GM21529 (cell line): ENCODE measurements around the gene FBXO45.
A peak's percentile ranks its signal among the peaks of the same experiment; 100 is the strongest.
"Not testable (repeated sequence)": the region's sequence is repeated elsewhere in the genome, so short reads cannot be mapped to it uniquely, and the experiment has no call there.

Experiments
- ATAC-seq: cut with Tn5 transposase; IDR thresholded peaks from one replicate; pipeline ENCODE4 v1.9.1; 2021; ENCODE audit not compliant: unreplicated experiment

The FBXO45 gene

GRCh38 chr3:196568246-196569002 is at the start of gene FBXO45, which contains the start of gene WDR53:
Gene FBXO45 (plus strand): TSS chr3:196568660. CDS start chr3:196568985, 325 bp downstream.
Gene WDR53 (minus strand): TSS chr3:196568554. CDS start chr3:196561475, 7,079 bp downstream.
- ATAC-seq: peak; percentile 96

DNA sequence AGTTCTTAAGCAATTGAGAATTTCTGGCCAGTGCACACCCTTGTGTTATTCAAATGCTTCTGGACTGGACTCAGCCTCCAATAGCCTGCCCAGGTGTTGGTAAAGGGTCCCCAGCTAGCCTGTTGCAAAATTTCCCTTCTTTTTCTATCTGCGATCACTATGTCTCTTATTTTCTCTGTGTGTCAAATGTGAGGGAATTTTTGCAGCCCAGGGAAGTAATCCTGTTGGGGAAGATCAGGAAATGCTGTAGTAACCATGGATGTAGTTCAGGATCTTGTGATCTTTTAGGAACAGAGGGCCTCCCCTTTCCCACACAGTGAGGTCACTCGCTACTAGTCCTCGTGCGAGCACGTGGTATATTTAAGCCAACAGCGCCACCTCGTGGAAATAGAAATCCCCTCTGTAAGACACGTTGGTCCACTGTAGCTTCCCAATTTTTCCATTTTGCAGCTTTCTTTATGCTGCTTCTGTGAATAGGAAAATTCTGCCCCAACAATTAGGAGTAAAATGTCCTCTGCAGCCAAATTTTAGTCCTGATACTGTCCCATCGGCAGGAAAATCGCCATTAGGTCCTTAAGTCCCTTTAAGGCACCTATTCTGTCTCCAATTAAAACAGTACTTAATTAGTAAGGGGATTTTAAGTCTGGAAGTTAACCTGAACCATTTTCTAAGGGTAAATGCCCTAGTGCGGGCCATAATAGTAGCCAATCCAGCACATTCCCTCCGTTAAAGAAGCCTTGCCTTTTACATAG is 49.3 kb upstream of the FBXO45 start:
- ATAC-seq: no peak

- ATAC-seq: no peak
These were observed 48.8 kb upstream of the FBXO45 start for GRCh38 chr3:196519718-196520082.

- not testable (repeated sequence) for ATAC-seq
These were observed 47.2 kb upstream of the FBXO45 start for GRCh38 chr3:196521291-196521690.

- ATAC-seq: no peak
These were observed 44.6 kb upstream of the FBXO45 start for GRCh38 chr3:196523841-196524240.

GRCh38 chr3:196524527-196524926 is 43.9 kb upstream of the FBXO45 start:
- ATAC-seq: no peak

DNA sequence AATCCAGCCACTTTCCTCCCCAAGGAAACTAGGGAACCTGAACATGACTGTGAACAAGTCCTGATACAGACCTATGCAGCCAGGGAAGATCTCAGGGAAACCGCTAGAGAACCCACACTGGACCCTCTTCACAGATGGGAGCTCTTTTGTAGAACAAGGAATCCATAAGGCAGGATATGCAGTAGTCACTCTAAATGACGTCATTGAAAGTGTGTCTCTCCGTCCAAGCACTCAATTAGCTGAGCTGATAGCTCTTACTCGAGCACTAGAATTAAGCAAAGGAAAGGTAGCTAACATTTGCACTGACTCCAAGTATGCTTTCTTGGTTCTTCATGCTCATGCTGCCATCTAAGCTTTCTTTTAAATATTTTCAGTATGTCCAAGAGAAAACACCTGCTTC is 43.3 kb upstream of the FBXO45 start:
- no peak for ATAC-seq

DNA sequence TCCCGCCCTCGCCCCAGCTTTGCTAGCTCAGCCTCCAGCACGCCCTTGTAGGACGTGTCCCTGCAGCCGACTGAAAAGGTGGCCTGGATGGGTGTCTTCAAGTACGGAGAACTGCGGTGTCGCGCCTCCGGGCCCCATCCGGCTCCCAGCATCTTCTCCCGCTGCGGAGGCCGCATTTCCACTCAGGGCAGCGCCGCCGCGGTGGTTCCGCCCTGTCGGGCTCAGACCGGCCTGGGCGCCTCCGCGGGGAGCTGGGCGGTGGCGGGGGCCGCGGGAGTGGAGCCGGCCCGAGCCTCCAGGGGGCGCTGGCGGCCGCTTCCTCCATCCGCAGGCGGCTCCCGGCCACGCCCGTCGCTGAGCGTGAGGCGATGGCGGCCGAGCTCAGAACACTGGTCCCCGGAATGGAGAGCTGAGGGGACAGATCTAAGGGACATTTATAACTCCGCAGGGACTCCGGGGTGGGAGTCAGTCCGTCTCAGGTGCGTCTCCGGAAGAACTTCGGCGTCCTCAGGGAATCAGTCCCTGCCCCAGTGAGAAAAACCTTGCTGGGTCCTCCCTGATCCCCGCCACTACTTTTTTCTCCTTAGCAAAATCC is 39.7 kb upstream of the FBXO45 start:
- ATAC-seq: peak; percentile 69

GRCh38 chr3:196531418-196531817 is 37.0 kb upstream of the FBXO45 start:
- ATAC-seq: no peak

- ATAC-seq: no peak
These were observed 35.2 kb upstream of the FBXO45 start for GRCh38 chr3:196533260-196533681.

GRCh38 chr3:196537319-196537984 is 31.0 kb upstream of the FBXO45 start:
- no peak for ATAC-seq

DNA sequence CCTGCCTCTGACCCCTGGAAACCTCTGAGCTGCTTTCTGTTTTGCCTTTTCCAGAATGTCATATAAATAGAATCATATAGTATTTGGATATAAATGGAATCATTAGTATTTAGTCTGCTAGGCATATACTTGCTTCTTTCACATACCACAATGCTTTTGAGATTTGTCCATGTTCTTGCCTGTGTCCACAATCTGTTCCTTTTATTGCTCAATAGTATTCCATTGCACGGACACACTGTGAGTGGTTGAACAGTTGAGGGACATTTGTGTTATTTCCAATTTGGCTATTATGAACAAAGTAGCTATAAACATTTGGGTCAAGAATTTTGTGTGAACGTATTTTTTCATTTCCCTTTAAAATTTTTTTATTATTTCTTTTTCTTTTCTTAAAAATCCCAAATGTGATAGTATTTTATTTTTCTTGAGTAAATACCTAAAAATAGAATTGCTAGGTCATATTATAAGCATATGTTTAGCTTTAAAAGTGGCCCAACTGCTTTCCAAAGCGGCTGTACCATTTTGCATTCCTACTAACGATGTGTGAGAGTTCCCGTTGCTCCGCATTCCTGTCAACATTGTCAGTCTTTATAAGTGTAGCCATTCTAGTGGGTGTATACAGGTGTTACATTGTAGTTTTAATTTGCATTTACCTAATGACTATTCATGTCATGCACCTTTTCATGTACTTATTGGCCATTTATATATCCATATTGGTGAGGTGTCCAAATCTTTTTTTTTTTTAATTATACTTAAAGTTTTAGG is 26.6 kb upstream of the FBXO45 start:
- no peak for ATAC-seq

DNA sequence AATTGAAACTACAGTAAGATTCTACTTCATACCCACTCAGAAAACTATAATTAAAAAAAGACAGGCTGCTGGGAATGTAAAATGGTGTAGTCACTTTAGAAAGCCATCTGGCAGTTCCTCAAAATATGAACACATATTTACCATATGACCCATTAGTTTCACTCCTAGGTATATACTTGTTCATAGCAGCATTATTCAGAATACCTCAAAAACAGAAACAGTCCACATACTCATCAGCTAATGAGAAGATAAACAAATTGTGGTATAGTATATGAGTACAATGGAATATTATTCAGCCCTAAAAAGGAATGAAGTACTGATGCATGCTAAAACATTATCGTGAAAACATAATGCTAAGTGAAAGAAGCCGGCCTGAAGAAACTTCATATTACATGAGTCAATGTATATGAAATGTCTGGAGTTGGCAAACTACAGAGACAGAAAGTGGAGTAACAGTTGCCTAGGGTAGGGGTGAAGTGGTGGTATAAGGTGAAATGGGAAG is 23.9 kb upstream of the FBXO45 start:
- no peak for ATAC-seq

- no peak for ATAC-seq
These were observed 21.9 kb upstream of the FBXO45 start for GRCh38 chr3:196546537-196546936.

GRCh38 chr3:196547067-196547466 is 21.4 kb upstream of the FBXO45 start:
- ATAC-seq: no peak

- not testable (repeated sequence) for ATAC-seq
These were observed 19.1 kb upstream of the FBXO45 start for GRCh38 chr3:196549312-196549711.

DNA sequence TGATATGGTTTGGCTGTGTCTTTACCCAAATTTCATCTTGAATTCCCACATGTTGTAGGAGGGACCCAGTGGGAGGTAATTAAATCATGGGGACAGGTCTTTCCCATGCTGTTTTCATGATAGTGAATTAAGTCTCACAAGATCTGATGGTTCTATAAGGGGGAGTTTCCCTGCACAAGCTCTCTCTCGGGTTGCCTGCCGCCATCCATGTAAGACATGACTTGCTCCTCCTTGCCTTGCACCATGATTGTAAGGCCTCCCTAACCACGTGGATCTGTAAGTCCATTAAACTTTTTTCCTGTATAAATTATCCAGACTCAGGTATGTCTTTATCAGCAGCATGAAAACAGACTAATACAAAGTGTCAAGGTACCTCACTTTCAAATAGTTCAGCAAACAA is 18.3 kb upstream of the FBXO45 start:
- ATAC-seq: not testable (repeated sequence)

DNA sequence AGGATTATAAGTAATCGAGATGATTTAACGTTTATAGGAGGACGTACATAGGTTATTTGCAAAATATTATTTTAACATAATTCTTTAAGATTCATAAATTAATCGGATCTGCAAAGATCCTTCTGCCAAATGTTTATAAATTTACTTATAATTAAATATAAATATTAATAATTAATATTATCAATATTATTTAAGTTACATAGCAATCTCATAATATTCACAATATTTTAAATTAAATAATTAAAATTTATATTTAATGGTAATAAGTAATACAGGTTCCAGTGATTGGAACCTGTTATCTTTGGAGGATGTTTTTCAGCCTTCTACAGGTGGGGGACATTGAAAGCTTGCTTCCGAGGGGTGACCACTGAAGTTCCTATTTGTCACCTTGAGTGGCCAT is 16.2 kb upstream of the FBXO45 start:
- ATAC-seq: no peak

- ATAC-seq: no peak
These were observed 14.9 kb upstream of the FBXO45 start for GRCh38 chr3:196553551-196553950.

DNA sequence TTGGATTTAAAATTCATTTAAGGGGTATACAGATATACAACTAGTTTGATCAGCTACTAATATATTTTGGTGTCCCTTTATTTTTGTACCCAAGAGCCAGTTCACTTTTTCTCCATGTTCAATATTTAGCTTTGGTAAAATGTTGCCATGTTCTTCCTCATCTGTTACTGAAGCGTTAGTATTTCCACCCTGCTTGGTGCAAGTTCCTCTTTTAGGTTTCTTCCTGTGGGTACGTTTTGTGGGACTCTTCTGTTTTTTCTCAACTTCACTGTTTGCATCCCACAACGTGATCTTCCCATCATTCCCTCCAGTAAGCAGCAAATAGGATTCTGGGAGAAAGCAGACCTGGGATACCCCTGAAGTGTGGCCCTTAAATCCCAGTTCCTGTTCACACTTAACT is 14.3 kb upstream of the FBXO45 start:
- ATAC-seq: no peak
